K562 treated with DMSO at 1 percent for 12 hours (cell line): ENCODE measurements around the gene ARTN. TPM values are rescaled to one million over a fixed set of nuclear protein-coding genes. Genes with fewer than 3 reads are reported as not detected.

Source experiments
- total RNA-seq: library from RNA; unstranded; fragments of 300-600 nt; gene quantifications from 2 replicates; pipeline ENCODE4 v1.2.3, GENCODE V29; 2022; ENCODE audit not compliant: insufficient read depth

Gene ARTN, protein sequence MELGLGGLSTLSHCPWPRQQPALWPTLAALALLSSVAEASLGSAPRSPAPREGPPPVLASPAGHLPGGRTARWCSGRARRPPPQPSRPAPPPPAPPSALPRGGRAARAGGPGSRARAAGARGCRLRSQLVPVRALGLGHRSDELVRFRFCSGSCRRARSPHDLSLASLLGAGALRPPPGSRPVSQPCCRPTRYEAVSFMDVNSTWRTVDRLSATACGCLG
- 1.2 and 5.8 TPM in 2 replicates for total RNA-seq

GRCh38 chr1:43933386-43934100, at the start of gene ARTN:
Gene ARTN (plus strand): TSS chr1:43933801. CDS start chr1:43935657, 1,856 bp downstream.

GRCh38 chr1:43946236-43947060, 12.8 kb downstream of the ARTN start, which contains the start of gene IPO13:
Gene IPO13 (plus strand): TSS chr1:43946950. CDS start chr1:43947601, 651 bp downstream.

DNA sequence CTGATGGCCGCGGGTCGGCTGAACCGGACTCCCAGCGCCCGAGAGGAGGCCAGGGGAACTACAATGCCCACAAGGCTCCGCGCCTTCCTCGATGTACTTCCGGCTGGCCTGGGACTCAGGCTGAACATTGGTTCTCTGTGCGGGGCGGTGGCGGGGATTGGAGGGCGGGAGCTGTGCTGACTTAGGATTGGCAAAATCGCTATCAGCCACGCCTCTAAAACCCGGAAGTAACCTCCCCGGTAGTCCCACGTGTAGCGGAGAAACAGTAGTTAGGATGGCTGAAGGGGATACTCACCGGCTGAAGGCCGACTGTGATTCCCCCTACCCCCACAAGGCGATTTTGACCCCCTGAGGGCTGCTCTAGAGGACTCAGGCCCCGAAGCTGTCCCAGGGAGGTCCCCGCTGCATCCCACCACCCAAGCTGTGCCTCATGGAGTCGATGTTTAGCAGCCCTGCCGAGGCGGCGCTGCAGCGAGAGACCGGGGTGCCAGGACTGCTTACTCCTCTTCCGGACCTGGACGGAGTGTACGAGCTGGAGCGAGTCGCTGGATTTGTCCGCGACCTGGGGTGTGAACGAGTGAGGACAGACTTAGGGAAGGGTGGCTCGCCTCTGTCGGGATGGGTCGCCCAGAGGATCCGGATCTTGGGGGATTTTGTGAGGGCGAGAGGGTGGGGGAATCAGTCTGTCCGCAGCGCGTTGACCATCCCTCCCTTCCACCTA, 36.3 kb downstream of the ARTN start, which contains the start of gene DPH2:
Gene DPH2, plus strand, starts transcription at position 265 of the 721 bp plus-strand sequence. Its CDS starts 166 bp downstream, at position 431.

GRCh38 chr1:43974443-43975248, 41.0 kb downstream of the ARTN start, which contains the start of gene ATP6V0B:
Gene ATP6V0B (plus strand): TSS chr1:43974960. CDS start chr1:43975041, 81 bp downstream.

DNA sequence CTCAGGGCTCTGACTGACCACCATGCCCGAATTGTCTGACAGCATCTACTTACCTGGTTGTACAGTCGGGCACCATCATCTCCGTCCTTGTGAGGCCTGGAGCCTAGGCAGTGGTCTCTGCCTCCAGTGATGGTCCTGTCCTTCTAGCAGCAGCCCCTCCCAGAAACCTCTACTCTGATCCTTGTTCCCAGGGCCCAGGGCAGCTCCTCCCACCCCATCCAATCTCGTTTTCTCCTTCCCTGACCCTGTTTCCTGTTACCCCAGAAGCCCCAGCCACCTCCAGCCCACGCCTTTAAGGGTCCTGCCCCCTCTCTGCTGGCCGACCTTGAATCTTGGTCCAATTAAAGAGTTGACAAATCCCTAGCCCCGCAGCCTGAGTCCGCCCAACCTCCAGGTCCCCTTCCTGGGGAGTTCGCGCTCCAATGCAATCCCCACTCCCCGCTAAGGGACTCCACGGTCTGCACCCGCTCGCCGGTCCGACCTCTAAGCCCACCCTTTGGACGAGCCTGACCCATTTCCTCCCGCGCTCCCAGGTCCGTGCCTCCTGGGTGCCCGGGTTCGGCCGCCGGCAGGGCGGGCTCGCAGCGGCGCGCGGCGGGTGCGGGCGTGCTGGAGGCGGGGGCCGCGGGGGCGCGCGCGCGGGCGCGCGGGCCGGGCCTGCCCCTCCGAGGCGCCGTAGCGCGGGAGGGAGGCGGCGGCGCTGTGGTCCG, 45.1 kb downstream of the ARTN start, which contains the start of gene B4GALT2:
Gene B4GALT2, plus strand, starts transcription at position 660 of the 710 bp plus-strand sequence. CDS start 1,951 bp downstream, outside the sequence.

Other genes starting within 250 kb of the ARTN start
- gene ST3GAL3, start 226.3 kb upstream of the ARTN start, total RNA-seq, result 14.9 and 26.7 TPM in 2 replicates
- gene IPO13, start 13.1 kb downstream of the ARTN start, total RNA-seq, result 21.9 and 35.0 TPM in 2 replicates
- gene DPH2, start 36.2 kb downstream of the ARTN start, total RNA-seq, result 9.4 and 14.9 TPM in 2 replicates
- gene ATP6V0B, start 41.2 kb downstream of the ARTN start, total RNA-seq, result 472 and 612 TPM in 2 replicates
- 29.5 and 32.0 TPM in 2 replicates for gene B4GALT2, start 45.4 kb downstream of the ARTN start, total RNA-seq
- gene CCDC24, start 57.8 kb downstream of the ARTN start, total RNA-seq, result 0.41 TPM in 1 of 2 replicates, not detected in the other
- 20.4 and 50.0 TPM in 2 replicates for gene SLC6A9, start 97.7 kb downstream of the ARTN start, total RNA-seq
- gene KLF17, start 185.0 kb downstream of the ARTN start, total RNA-seq, result not detected in 2 replicates
- gene KLF18, start 207.8 kb downstream of the ARTN start, total RNA-seq, result not detected in 2 replicates